Osteocyte (in vitro differentiated cells): ENCODE data around the gene OTOG. TPM values are rescaled to one million over a fixed set of nuclear protein-coding genes. Genes with fewer than 3 reads are reported as not detected.

Experiments
- DNase-seq: peaks from one replicate; pipeline ENCODE4 v3.0.0; 2021; ENCODE audit warnings: mixed read lengths; ENCODE audit not compliant: unreplicated experiment; ENCODE audit errors: extremely low spot score
- H3K27ac Mint-ChIP-seq: one replicate; pipeline ENCODE4 v1.8.0; 2021; ENCODE audit warnings: mild to moderate bottlenecking, mixed read lengths; ENCODE audit not compliant: unreplicated experiment
- H3K27me3 Mint-ChIP-seq: one replicate; pipeline ENCODE4 v1.8.0; 2021; ENCODE audit warnings: mixed read lengths; ENCODE audit not compliant: unreplicated experiment
- H3K36me3 Mint-ChIP-seq: one replicate; pipeline ENCODE4 v1.8.0; 2021; ENCODE audit warnings: mixed read lengths; ENCODE audit not compliant: unreplicated experiment
- H3K4me1 Mint-ChIP-seq: one replicate; pipeline ENCODE4 v1.8.0; 2021; ENCODE audit warnings: mixed read lengths; ENCODE audit not compliant: unreplicated experiment
- H3K4me3 Mint-ChIP-seq: one replicate; pipeline ENCODE4 v1.8.0; 2021; ENCODE audit warnings: mild to moderate bottlenecking, moderate library complexity, mixed read lengths; ENCODE audit not compliant: unreplicated experiment
- H3K9me3 Mint-ChIP-seq: one replicate; pipeline ENCODE4 v1.8.0; 2021; ENCODE audit warnings: mixed read lengths; ENCODE audit not compliant: unreplicated experiment
- total RNA-seq: library from RNA; stranded (reverse); gene quantifications from 2 replicates; pipeline ENCODE4 v1.2.1, GENCODE V29; 2021
- TF ChIP-seq, protein P1 (sequence below): fragments of 200-600 bp; sonication (generic); IDR thresholded peaks from 2 replicates; pipeline ENCODE4 v1.5.0; 2021; ENCODE audit warnings: antibody characterized with exemption, mild to moderate bottlenecking, moderate library complexity

OTOG gene
- total RNA-seq, 1 donor from 2014 or later: not detected

- Mint-ChIP-seq H3K36me3 (no peaks in the 10 kb centered on the region), H3K9me3 (peaks cover 24% of the 10 kb centered on the region), H3K27ac (no peak overlapping the region), H3K27me3 (peaks cover 3% of the 10 kb centered on the region), H3K4me3 (no peak overlapping the region), H3K4me1 (no peaks in the 10 kb centered on the region)
- TF ChIP-seq, protein P1, sequence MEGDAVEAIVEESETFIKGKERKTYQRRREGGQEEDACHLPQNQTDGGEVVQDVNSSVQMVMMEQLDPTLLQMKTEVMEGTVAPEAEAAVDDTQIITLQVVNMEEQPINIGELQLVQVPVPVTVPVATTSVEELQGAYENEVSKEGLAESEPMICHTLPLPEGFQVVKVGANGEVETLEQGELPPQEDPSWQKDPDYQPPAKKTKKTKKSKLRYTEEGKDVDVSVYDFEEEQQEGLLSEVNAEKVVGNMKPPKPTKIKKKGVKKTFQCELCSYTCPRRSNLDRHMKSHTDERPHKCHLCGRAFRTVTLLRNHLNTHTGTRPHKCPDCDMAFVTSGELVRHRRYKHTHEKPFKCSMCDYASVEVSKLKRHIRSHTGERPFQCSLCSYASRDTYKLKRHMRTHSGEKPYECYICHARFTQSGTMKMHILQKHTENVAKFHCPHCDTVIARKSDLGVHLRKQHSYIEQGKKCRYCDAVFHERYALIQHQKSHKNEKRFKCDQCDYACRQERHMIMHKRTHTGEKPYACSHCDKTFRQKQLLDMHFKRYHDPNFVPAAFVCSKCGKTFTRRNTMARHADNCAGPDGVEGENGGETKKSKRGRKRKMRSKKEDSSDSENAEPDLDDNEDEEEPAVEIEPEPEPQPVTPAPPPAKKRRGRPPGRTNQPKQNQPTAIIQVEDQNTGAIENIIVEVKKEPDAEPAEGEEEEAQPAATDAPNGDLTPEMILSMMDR: no peak
- DNase-seq: no peak
Measured at GRCh38 chr11:17651681-17652080, 104.6 kb downstream of the OTOG start.

DNA sequence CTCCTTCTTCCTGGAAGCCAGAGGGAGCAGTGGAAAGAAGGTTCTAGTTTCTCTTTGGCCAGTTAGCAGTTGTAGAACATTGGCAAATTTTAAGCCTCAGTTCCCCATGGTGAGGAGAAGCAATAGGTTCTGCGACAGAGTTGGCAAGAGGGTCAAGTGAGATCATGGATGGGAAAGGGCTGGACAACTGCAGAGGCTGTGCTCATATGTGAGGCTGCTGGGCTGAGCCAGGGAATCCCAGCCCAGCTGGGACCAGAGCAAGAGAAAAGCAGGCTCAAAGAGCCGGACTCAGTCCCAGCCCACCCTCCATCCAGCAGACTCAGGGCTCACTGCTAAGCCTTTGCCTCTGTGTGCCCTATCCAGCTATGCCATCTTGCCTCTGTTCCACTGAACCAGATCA is 105.5 kb downstream of the OTOG start:
- H3K27me3 Mint-ChIP-seq: peaks cover 3% of the 10 kb centered on the region
- no peak for DNase-seq
- H3K36me3 Mint-ChIP-seq: no peaks in the 10 kb centered on the region
- no peaks in the 10 kb centered on the region for H3K4me1 Mint-ChIP-seq
- no peak overlapping the region for H3K27ac Mint-ChIP-seq
- H3K4me3 Mint-ChIP-seq: no peak overlapping the region
- TF ChIP-seq, protein P1: no peak
- peaks cover 19% of the 10 kb centered on the region for H3K9me3 Mint-ChIP-seq

GRCh38 chr11:17653611-17654010 is 106.6 kb downstream of the OTOG start:
- Mint-ChIP-seq H3K36me3 (no peaks in the 10 kb centered on the region), H3K27me3 (peaks cover 3% of the 10 kb centered on the region), H3K4me3 (no peak overlapping the region), H3K27ac (no peak overlapping the region), H3K9me3 (peaks cover 11% of the 10 kb centered on the region), H3K4me1 (no peaks in the 10 kb centered on the region)
- TF ChIP-seq, protein P1: no peak
- DNase-seq: no peak

DNA sequence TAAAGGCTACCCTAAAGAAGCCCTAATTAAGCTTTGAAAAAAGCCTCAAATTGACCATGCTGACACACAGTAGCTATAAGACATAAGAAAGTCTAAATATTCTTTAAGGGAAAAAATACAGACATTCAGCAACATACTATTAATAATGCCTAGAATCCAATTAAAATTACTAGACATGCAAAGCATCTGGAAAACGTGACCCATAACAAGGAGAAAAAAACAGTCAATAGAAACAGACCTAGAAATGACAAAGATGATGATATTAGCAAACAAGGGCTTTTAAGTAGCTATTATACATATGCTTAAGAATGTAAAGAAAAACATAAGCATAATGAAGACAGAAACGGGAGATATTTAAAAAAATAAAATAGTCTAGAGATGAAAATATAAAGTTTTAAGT is 108.6 kb downstream of the OTOG start:
- H3K9me3 Mint-ChIP-seq: peaks cover 6% of the 10 kb centered on the region
- no peak for DNase-seq
- H3K4me3 Mint-ChIP-seq: no peak overlapping the region
- TF ChIP-seq, protein P1: no peak
- no peak overlapping the region for H3K27ac Mint-ChIP-seq
- no peaks in the 10 kb centered on the region for H3K4me1 Mint-ChIP-seq
- H3K27me3 Mint-ChIP-seq: peaks cover 12% of the 10 kb centered on the region
- no peaks in the 10 kb centered on the region for H3K36me3 Mint-ChIP-seq

GRCh38 chr11:17658211-17658610 is 111.2 kb downstream of the OTOG start:
- Mint-ChIP-seq H3K4me1 (no peaks in the 10 kb centered on the region), H3K9me3 (peaks cover 6% of the 10 kb centered on the region), H3K27me3 (peaks cover 14% of the 10 kb centered on the region), H3K4me3 (no peak overlapping the region), H3K27ac (no peak overlapping the region), H3K36me3 (no peaks in the 10 kb centered on the region)
- TF ChIP-seq, protein P1: no peak
- no peak for DNase-seq
